ENCODE data around the gene SHANK3. TPM values are rescaled to one million over a fixed set of nuclear protein-coding genes. Genes with fewer than 3 reads are reported as not detected.

The SHANK3 gene
- total and polyA plus RNA-seq, 2 of the 4 experiments (the other 2 are of a cell fraction) = 0.18 to 1.5 TPM

GRCh38 chr22:50705851-50706351 is 33.3 kb downstream of the SHANK3 start:
- TF ChIP-seq MAFK (IDR thresholded peaks at IDR 0.05; ENCODE audit: low read depth, low read length) = no peak
- no peak for TF ChIP-seq RFX5 (IDR thresholded peaks at IDR 0.05; ENCODE audit: low read depth, low read length)
- no peak for TF ChIP-seq BHLHE40 (IDR thresholded peaks at IDR 0.05; ENCODE audit: low read depth, low read length)
- no peak for TF ChIP-seq FOS (IDR thresholded peaks at IDR 0.05; ENCODE audit: low read depth, low read length)
- TF ChIP-seq POLR2A (IDR thresholded peaks at IDR 0.05; ENCODE audit: low read depth, low read length) = no peak
- TF ChIP-seq CHD1 (IDR thresholded peaks at IDR 0.05; ENCODE audit: low read depth, low read length) = no peak
- TF ChIP-seq MXI1 (IDR thresholded peaks at IDR 0.05; ENCODE audit: borderline replicate concordance, low read depth, low read length) = no peak
- TF ChIP-seq USF2 (IDR thresholded peaks at IDR 0.05; ENCODE audit: low read depth, low read length) = no peak
- no peak overlapping the region for H2BK20ac ChIP-seq (ENCODE audit: low read depth, low read length)
- ATAC-seq (ENCODE audit: low read depth) (no peak), DNase-seq (no peak)
- H4K8ac ChIP-seq (ENCODE audit: low read depth in 2 of 2, low read length in 2 of 2) = no peak overlapping the region
- no peak overlapping the region for H2AK9ac ChIP-seq (replicated peaks; ENCODE audit: low read depth, low read length, poor library complexity)
- no peak overlapping the region for H3K4me2 ChIP-seq (ENCODE audit: low read depth, low read length)
- no peak overlapping the region for H3K56ac ChIP-seq (ENCODE audit: extremely low read depth, insufficient read depth, low read length)
- H3K27me3 ChIP-seq (ENCODE audit: control insufficient read depth, insufficient read depth, low read length) = no peaks in the 10 kb centered on the region
- no peak overlapping the region for H4K5ac ChIP-seq (ENCODE audit: low read depth, low read length)
- H3K9me3 ChIP-seq (ENCODE audit: control insufficient read depth, insufficient read depth, low read length) = no peaks in the 10 kb centered on the region
- H3K4ac ChIP-seq (ENCODE audit: low read depth, low read length) = no peak overlapping the region
- peaks cover 2% of the 10 kb centered on the region; the same call in 1 of the 2 replicates for H3K36me3 ChIP-seq (ENCODE audit: control insufficient read depth, insufficient read depth, low read length)
- no peak overlapping the region for H3K18ac ChIP-seq (ENCODE audit: low read depth, low read length)
- peaks cover 15% of the 10 kb centered on the region for H4K20me1 ChIP-seq (ENCODE audit: insufficient read depth, low read length)
- dilution Hi-C loops (cut with HindIII; ENCODE audit: low sequenced_read_pairs, unreplicated experiment) = no loop called here
- whole genome bisulfite sequencing, 2 experiments (ENCODE audit: extremely low coverage in 2 of 2, insufficient read length in 1 of 2) = 90% methylated on average over 4 of the region's 27 CpGs; no CpG with 5 or more reads in 1 of the 2 experiments
- H4K91ac ChIP-seq (ENCODE audit: insufficient read depth, low read depth, low read length) = no peak overlapping the region
- H2AK5ac ChIP-seq (ENCODE audit: low read depth, low read length) = no peak overlapping the region
- no peak overlapping the region for H2AFZ ChIP-seq (replicated peaks; ENCODE audit: low read length, poor library complexity)
- ChIA-PET CTCF (no interaction called here), POLR2A (ENCODE audit: unreplicated experiment) (no interaction called here)
- H2BK5ac ChIP-seq (ENCODE audit: low read depth, low read length, poor library complexity, severe bottlenecking) = no peak overlapping the region
- no peak overlapping the region for H3K27ac ChIP-seq (ENCODE audit: insufficient read depth, low read length)
- H3K23ac ChIP-seq (ENCODE audit: low read depth, low read length) = no peak overlapping the region
- intact Hi-C loops (cut with micrococcal nuclease) = no loop called here
- BruUV-seq (replicated peaks) = no TSS peak
- in situ Hi-C loops (cut with MboI; ENCODE audit: low sequenced_read_pairs) = no loop called here
- H3K14ac ChIP-seq (replicated peaks; ENCODE audit: low read depth, low read length) = no peak overlapping the region
- peaks cover 4% of the 10 kb centered on the region; the same call in 1 of the 2 replicates for H3K4me1 ChIP-seq (ENCODE audit: control insufficient read depth, insufficient read depth, low read length)
- H2BK120ac ChIP-seq (ENCODE audit: low read depth, low read length) = no peak overlapping the region
- H3K9me1 ChIP-seq (ENCODE audit: insufficient read depth, low read length) = peaks cover 12% of the 10 kb centered on the region
- H2BK15ac ChIP-seq (ENCODE audit: low read depth, low read length) = no peak overlapping the region
- no peak overlapping the region for H3K9ac ChIP-seq (ENCODE audit: low read depth, low read length)
- H3K4me3 ChIP-seq (ENCODE audit: insufficient read depth, low read depth, low read length) = no peak overlapping the region
- H3K79me1 ChIP-seq (ENCODE audit: low read depth in 1 of 2, low read length in 2 of 2) = peaks cover 4 to 8% of the 10 kb centered on the region in 2 experiments; a peak in 2 of 4 replicates

All from IMR-90 (cell line).